NB4 (cell line): ENCODE results near the gene IL17C.

Source experiments
- DNase-seq: peaks from one replicate; pipeline ENCODE4 v3.0.0; 2010; ENCODE audit warnings: low read depth
- H3K4me3 ChIP-seq: one replicate; pipeline ENCODE4 v1.5.1; 2011; ENCODE audit warnings: mild to moderate bottlenecking, low read depth, low read length, moderate library complexity
- MYC ChIP-seq: IDR thresholded peaks from 2 replicates; pipeline ENCODE4 v1.6.1; 2011; ENCODE audit warnings: low read depth, low read length
- POLR2A ChIP-seq: IDR thresholded peaks from 2 replicates; pipeline ENCODE4 v1.6.1; 2011; ENCODE audit warnings: mild to moderate bottlenecking; ENCODE audit not compliant: insufficient read length; ENCODE audit errors: extremely low read depth
- TF ChIP-seq, protein P1 (sequence below): IDR thresholded peaks from 2 replicates; pipeline ENCODE4 v1.6.1; 2011; ENCODE audit warnings: low read depth, low read length
- TF ChIP-seq, protein P2 (sequence below): IDR thresholded peaks from one replicate; pipeline ENCODE4 v1.5.1; 2012; ENCODE audit warnings: low read depth, low read length

The IL17C gene

DNA sequence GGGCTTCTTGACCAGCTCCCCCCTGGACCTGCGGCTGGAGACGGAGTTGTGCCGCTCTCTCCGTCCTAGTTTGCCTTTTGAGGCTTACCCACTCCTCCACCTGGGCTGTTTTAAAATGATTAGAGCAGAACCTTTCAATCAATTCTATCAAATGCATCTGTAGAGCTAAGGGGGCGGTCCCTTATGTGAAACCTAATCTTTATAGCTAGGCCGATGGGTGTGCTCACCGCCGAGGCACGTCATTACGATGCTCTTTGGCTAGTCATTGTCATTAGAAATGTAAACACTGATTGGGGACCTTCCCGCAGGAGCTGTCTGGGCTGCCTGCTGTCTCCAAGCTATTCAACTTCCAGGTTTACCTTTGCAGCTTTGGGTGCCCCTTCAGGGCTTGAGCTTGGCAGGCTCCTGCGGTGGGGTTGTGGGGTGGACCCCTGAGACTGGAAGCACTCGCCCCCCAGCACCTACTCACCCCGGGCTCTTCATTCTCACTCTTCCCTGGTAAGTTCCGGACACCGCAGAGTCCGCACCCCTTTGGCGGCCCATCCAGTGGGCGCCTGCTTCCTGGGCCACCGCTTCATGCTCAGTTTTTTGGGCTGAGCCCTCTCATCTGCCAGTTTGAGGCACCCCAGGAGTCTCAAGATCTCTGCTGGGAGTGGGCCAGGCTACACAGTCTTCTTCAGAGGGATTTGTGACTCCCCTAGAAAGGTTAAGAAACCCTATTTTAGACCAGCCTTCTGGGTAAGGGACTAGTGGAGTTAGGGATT lies 20.9 kb upstream of the IL17C start:
- TF ChIP-seq, protein P1, sequence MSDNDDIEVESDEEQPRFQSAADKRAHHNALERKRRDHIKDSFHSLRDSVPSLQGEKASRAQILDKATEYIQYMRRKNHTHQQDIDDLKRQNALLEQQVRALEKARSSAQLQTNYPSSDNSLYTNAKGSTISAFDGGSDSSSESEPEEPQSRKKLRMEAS = no peak
- TF ChIP-seq POLR2A = no peak
- TF ChIP-seq, protein P2, sequence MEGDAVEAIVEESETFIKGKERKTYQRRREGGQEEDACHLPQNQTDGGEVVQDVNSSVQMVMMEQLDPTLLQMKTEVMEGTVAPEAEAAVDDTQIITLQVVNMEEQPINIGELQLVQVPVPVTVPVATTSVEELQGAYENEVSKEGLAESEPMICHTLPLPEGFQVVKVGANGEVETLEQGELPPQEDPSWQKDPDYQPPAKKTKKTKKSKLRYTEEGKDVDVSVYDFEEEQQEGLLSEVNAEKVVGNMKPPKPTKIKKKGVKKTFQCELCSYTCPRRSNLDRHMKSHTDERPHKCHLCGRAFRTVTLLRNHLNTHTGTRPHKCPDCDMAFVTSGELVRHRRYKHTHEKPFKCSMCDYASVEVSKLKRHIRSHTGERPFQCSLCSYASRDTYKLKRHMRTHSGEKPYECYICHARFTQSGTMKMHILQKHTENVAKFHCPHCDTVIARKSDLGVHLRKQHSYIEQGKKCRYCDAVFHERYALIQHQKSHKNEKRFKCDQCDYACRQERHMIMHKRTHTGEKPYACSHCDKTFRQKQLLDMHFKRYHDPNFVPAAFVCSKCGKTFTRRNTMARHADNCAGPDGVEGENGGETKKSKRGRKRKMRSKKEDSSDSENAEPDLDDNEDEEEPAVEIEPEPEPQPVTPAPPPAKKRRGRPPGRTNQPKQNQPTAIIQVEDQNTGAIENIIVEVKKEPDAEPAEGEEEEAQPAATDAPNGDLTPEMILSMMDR = no peak
- TF ChIP-seq MYC = no peak
- DNase-seq = no peak
- no peak overlapping the region for H3K4me3 ChIP-seq

DNA sequence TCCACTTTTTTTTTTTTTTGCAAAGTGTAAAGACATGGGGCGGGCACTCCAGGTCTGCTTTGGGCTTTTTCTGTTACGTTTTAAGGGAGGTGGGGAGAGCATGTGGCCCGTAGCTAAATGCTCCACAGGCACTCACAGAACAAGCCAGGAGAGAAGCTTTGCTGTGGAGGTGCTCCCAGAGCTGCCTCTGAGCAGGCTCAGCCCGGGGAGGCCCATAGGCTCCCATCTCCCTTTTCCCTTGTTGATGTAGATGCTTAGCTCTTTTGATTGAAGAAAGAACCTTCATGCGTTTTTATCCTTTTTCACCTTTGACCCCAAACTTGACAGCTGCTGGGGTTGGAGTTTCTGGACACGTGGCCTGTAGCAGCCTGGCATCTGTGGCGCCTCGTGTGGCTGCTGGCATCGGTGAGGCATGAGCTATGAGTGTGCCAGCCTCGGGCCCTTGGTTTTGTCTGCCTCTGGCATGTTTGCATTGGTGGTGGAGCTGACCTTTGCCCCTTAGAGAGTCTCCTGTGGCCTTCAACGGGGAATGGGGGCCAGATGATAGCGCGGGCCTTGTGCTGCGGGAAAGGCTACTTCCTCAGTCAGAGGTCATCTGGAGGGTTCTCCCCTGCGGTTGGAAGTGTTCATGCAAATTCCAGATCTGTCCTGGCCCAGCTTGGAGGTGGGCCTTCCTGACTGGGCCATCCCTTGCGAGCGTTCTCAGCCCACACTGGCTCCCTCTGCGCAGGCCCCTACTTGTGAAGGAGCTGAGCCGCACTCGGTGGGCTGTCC lies 20.0 kb upstream of the IL17C start:
- TF ChIP-seq POLR2A (no peak), MYC (no peak)
- TF ChIP-seq, protein P1 = no peak
- TF ChIP-seq, protein P2 = no peak
- no peak overlapping the region for H3K4me3 ChIP-seq
- DNase-seq = no peak

DNA sequence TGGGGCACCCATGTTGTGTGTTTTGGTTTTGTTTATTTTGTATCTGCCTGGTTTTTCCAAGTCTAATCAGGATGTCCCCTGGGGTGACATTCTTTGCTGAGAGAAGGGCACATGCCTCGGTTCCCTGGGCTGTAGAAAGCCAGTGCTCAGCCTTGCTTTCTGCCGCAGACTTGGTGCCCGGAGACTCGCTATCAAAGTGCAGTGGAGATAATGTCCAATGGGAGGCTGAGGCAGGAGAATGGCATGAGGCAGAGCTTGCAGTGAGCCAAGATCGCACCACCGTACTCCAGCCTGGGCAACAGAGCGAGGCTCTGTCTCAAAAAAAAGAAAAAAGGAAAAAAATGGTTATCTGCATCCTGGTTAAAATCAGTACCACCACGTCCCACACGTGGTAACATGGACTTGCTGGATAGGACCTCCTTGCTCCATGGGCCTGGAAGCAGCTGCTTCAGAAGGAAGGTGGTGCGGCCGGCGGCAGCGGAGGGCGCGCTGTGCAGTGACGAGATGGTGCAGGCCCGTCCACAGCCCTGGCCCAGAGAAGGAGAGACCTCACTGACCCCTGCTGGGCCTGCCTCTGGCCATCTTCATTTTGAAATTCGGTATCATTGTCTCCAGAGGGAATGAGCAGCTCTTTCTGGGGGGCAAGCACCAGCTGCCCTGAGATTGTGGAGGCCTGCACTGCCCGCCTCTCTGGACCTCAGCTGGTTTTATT lies 19.3 kb upstream of the IL17C start:
- TF ChIP-seq, protein P1 = no peak
- TF ChIP-seq POLR2A = no peak
- TF ChIP-seq, protein P2 = no peak
- DNase-seq = no peak
- no peak overlapping the region for H3K4me3 ChIP-seq

DNA sequence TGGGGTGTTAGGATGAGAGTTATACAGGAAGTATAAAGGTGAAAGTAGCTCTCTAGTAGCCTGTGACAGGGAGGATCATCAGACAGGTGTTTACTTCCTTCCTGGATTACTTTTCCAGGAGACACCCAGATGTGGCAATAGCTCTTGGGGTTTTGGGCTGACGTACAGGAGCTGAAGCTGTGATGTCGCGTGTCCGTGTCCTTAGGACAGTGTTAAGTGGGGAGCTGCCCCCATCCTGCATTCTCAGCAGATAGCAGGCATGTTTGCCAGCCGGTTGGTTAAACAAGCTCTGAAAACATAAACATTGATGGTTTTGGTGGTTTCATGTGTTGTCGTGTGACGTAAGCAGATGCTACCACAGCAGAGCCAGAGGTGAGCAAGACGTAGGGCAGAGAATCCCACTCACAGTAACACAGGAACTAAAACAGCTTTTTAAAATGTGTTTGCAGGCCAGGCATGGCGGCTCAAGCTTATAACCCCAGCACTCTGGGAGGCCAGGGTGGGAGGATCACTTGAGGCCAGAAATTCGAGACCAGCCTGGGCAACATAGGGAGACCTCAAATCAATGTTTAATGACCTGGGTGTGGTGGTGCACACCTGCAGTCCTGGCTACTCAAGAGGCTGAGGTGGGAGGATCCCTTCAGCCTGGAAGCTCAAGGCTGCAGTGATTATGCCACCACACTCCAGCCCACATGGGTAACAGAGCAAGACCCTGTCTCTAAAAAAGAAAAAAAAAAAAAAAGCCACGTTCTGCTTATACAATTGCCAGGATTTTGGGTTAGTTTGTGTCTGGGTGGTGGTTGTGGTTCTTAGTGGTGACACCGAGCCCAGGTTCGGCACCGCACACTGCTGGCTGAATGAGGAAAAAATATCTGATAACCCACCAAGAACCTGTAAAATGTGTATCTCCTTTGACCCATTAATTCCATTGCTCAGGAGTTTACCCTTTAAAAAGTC lies 18.2 kb upstream of the IL17C start:
- H3K4me3 ChIP-seq = no peak overlapping the region
- no peak for DNase-seq
- no peak for TF ChIP-seq MYC

DNA sequence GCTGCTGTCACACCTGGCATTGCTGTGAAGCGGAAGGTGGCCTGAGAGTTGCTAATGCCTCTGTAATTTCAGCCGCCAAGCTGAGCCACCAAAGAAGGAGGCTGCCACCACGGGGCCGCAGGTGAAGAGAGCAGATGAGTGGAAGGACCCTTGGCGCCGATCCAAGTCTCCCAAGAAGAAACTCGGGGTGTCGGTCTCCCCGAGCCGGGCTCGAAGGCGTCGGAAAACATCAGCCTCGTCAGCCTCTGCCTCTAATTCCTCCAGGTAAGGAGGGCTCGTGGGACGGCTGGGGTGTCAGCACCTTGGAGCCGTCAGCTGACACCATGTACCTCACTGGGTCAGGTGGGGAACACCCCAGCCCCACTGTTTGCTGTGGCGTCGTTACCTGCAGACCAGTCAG lies 16.2 kb upstream of the IL17C start:
- H3K4me3 ChIP-seq = no peak overlapping the region
- TF ChIP-seq POLR2A = no peak
- TF ChIP-seq, protein P1 = no peak
- TF ChIP-seq, protein P2 = no peak
- TF ChIP-seq MYC = no peak
- DNase-seq = no peak
